NCI-H1105 (cell line): ENCODE data around the gene THAP2.
"Not testable (repeated sequence)": the region's sequence is repeated elsewhere in the genome, so short reads cannot be mapped to it uniquely, and the experiment has no call there.

Experiments used
- DNase-seq: peaks from one replicate; lab custom pipeline; 2025; lab: John Stamatoyannopoulos, UW

Gene THAP2

DNA sequence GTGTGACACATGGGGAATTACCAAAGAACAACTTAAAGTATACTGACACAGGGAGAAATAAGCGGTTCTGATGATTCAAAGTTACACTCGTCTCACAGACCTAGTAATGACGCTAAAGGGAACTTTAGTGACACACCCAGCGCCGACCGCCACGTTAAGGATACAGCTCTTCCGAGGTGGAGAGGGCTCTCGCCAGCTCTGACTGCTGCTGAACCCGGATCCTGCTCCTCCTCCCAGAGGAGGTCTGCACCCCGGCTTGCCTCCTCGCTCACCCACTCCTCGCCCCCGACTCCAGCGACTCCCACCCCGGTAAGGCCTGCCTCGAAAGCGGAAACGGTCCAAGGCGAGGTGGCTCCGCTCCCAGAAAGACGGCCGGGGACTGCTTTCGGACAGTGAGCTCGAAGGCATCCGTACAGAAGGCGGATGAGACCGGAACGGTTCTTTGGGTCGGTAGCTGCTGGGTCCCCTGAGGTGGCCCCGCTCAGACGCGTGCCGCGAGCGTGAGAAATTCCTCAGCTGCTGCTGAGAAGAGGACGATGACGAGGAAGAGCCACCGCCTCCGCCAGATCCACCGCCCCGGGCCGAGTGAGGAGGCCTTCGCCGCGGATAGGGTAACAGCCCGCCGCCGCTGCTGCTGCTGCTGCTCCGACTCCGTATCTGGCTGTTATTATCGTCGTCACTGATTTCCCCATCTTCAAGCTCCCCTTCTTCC, 1.1 kb upstream of the THAP2 start:
- DNase-seq = peak; percentile 12

DNA sequence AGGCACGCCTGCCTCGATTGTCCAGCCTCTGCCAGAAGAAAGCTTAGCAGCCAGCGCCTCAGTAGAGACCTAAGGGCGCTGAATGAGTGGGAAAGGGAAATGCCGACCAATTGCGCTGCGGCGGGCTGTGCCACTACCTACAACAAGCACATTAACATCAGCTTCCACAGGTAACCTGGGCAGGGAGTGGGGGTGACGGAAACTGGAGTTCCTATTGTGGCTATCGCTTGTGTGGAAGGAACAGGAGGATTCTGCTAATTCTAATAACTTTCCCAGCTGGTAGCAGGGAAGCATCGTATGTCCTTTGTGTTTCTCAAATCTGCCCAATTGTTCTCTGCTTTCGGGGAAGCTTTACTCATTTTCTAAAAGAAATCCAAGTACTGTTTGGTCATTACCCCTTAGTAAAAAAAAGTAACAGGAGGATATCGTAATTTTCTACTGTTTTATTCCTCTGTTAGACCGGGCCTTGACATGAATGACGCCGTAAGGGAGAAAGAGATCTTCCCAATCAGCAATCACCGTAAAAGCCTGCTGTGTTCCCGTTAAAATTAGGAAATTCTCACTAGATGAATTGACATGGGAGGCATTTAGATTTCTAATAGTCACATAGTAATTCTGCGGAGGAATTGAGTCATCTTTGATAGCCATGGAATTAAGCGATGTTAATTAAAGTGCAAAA, 449 bp downstream of the THAP2 start:
- DNase-seq = peak; percentile 65

DNA sequence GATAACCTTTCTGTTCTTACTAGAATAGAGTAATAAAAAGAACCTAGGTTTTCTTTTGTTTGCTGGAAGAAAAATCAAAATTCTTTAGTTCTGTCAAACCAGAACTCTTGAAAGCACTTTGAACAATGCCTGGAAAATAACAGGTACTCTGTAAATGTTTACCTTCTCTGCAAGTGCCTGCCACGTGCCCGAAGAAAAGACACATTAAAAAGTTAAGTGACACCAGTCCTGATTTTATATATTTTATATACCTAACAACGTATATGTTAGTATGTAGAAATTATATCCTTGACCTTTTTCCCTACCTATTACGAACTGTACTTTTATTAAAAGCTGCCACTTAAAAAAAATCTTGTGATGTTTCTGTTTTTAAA, 976 bp downstream of the THAP2 start:
- no peak for DNase-seq

DNA sequence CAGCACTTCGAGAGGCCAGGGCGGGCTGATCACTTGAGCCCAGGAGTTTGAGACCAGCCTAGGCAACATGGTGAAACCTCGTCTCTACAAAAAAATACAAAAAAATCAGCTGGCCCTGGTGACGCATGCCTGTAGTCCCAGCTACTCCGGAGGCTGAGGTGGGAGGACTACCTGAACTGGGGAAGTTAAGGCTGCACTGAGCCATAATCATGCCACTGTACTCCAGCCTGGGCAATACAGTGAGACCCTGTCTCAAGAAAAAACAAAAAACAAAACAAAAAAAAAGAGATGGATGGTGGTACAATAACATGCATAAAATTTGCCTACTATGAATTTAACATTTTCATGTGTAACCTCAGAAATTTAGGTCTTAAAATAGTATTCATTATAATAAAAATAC, 2.2 kb downstream of the THAP2 start:
- DNase-seq = no peak

DNA sequence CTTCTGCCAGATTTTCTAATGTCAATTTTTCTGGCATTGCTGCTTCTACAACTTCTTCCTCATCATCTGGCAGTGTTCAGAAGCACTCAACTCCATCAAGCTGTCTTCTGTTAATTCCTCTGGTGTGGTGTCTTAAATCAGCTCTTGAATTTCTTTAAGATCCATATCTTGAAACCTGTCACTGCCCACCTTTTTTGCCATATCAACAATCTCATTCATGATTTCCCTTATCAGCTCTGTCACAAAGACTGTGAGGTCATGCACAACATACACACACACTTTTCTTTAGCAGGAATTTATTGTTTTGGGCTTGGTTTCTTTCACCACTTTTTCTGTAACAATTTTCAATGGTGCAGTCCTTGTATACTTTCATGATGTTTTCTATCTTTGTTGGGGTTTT, 7.2 kb downstream of the THAP2 start:
- no peak for DNase-seq

DNA sequence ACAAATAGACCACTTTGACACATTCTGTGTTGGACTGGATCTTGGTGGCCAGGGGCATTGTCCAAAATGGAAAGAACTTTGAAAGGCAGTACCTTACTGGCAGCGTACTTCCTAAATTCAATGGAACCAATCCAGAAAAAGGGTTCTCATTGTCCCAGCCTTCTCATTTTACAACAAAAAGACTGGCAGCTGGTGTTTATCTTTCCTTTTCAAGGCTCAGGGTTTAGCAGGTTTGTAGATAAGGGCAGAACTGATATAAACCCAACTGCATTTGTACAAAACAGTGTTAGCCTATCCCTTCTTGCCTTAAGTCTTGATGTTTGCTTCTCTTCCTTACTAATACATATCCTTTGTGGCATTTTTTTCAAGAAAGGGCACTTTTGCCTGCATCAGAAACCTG, 7.7 kb downstream of the THAP2 start:
- peak; percentile 5 for DNase-seq

DNA sequence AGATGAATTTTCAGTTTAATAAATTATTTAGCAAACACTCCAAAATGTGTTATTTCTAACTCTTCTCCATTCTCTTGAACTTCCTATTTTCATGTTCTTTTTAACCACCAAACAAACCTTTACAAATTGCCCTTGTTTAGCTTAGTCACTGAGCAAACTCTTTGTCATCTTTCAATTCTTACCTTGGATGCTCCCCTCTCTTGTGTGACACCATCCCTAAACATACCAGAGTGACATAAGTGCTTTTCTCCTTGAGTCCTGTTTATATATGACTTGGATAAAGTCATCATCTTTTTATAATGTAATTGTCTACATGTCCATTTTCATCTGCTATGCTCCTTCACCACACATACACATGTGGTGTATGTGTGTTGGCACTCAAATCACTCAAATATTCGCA, 18.4 kb downstream of the THAP2 start:
- no peak for DNase-seq

DNA sequence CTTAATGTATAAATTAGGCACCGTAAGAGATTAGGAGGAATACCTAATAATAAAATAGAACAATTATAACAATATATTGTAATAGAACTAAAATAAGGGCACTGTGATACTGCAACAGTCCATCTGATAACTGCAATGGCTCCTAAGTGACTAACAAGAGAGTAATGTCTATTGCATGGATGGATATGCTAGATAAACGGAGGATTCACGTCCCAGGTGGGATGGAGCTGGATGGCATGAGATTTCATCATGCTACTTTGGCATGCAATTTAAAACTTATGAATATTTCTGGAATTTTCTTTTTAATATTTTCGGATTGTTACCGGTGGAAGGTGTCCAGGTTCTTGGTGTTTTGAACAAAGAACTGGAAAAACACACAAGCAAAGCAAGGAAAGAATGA, 19.5 kb downstream of the THAP2 start:
- no peak for DNase-seq

DNA sequence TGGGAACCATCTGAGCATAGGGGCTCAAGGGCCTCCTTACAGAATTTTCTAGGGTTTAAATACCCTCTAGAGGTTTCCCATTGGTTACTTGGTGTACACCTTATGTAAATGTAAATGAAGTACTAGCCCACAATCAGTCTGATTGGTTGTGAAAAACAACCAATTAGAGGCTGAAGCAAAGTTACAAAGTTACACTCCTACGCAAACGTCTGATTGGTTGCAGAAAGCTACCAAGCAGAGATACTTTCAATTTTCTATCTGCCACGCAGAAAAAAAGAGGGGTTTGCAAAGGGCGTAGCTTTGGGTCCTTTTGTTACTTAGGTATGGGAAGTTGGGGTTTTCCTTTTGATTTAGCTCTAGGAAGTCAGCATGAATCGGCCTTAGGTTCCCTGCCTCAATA, 20.0 kb downstream of the THAP2 start:
- no peak for DNase-seq

DNA sequence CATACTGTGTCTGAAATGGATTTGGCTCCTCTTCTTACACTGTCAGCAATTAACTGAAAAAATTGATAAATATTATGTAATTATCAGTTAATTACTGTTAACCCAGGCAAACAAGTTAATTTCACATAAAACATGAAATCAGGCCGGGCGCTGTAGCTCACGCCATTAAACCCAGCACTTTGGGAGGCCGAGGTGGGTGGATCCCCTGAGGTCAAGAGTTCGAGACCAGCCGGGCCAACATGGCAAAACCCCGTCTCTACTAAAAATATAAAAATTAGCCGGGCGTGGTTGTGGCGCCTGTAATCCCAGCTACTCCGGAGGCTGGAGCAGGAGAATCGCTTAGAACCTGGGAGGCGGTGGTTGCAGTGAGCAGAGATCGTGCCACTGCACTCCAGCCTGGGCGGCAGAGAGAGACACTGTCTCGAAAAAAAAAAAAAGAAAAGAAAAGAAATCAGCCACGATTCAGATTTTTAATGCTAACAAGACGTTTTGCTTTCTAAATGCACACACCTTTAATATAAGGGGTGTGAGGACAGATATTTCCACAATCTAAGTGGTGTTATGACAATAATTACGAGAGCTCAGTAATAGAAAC, 21.3 kb downstream of the THAP2 start:
- DNase-seq = no peak

DNA sequence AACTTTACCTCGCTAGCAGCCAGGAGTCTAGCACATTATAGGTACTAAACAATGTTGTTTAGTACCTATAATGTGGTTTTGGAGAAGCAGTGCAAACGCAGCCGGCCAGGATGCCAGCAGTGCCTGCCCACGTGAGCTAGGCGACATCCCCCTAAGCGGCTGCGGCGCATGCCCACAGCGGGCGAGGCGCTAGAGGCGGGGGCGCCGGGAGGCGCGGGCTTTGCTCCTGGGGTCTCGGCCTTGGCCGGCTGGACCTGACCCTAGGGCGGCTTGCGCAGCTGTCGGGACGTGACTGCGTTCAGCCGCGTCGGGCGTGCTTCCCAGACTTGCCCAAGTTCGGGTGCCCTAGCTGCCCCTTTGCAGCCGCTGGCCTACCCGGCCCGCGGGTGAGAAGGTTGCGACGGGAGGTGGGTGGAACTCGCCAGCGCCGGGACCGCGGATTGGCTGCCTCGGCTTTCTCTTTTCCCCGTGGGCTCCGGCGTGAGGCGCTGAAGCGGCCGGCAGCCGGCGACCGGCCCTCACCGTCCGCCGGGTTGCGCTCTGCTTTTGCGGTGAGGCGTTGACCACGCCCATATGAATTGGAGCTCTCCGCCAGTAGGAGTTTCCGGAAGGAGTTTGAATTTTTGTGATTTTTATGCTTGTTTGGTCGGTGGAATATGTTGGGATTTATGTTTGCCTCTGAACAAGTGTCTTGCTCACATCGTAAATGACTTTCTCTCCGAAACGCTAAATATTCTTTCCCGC, 22.0 kb downstream of the THAP2 start, which contains the start of gene TMEM19:
Gene TMEM19, plus strand, starts transcription at position 169 of the 744 bp plus-strand sequence. CDS start 599 bp downstream, outside the sequence.
- DNase-seq = peak; percentile 84

DNA sequence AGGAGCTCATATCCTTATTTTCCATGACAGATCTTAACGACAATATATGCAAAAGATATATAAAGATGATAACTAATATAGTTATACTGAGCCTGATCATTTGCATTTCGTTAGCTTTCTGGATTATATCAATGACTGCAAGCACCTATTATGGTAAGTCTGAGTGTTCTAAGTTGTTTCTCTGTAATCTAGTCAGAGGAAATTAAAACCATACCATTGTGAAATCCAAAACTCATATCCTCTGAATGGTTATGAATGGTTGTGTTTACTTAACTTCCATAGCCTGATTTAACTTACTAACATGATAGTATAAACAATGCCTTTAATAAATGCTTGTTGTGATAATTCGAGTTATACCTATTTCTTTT, 22.5 kb downstream of the THAP2 start:
- no peak for DNase-seq

DNA sequence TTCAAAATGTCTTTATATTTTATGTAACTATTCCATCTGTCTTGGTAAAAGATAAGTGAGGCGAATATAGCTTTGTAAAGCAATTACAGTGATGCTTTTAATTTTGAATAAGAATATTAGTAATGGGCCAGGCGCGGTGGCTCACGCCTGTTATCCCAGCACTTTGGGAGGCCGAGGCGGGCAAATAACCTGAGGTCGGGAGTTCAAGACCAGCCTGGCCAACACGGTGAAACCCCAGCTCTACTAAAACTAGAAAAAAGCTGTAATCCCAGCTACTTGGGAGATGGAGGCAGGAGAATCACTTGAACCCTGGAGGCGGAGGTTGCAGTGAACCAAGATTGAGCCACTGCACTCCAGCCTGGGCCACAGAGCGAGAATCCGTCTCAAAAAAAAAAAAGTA, 23.1 kb downstream of the THAP2 start:
- DNase-seq = not testable (repeated sequence)

DNA sequence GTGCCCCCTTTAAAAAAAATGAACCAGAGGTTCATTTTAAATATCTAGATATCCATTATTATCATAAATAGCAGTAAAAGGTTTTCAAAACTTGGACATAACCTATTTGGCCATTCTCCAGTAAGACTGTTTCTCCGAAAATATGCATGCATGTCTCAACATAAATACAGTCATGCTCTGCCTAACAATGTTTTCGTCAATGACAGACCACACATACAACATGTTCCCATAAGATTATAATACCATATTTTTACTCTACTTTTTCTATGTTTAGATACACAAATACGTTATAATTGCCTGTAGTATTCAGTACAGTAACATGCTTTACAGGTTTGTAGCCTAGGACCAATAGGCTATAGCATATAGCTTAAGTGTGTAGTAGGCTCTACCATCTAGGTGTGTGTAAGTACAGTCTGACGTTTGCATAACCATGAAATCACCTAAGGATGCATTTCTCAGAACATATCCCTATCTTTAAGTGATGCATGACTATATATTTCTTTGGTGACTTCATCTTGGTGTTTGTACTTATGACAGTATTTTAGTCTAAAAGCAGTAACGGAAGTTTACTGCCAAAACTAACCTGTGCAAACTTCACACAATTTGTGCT, 25.0 kb downstream of the THAP2 start:
- DNase-seq = no peak

DNA sequence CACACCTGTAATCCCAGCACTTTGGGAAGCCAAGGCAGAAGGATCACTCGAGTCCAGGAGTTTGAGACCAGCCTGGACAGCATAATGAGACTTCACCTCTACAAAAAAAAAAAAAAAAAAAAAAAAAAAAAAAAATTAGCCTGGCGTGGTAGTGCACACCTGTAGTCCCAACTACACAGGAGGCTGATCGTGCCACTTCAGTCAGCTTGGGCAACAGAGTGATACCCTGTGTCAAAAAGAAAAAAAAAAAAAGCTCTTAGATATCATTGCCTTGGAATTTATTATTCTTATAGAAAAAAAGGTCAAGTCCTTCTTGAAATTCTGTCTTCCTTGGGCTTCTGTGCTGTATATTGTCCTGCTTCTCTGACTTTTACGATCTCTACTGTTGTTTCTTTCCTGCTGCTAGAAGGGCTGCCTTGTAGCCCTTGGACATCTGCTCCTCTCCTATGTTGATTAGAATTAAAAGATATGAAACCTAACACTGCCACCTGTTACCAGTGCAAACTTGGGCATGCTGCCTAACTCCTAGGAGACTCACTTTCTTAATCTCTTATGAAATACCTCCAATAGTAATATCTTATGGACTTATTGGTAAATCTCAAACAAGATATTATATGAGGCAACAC, 27.5 kb downstream of the THAP2 start:
- DNase-seq = peak; percentile 30

DNA sequence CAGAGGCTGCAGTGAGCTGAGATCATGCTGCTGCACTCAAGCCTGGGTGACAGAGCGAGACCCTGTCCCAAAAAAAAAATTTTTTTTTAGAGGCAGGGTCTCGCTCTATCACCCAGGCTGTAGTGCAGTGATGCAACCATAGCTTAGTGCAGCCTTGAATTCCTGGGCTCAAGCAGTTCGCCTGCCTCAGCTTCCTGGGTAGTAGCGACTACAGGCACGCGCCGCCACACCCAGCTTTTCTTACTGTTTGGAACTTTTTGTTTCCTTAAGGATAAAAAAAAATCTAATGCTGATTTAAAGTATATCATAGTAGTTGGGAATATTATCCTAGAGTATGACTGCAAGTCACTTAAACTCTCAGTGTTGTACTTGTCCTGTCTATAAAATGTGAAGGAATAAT, 29.0 kb downstream of the THAP2 start:
- no peak for DNase-seq

DNA sequence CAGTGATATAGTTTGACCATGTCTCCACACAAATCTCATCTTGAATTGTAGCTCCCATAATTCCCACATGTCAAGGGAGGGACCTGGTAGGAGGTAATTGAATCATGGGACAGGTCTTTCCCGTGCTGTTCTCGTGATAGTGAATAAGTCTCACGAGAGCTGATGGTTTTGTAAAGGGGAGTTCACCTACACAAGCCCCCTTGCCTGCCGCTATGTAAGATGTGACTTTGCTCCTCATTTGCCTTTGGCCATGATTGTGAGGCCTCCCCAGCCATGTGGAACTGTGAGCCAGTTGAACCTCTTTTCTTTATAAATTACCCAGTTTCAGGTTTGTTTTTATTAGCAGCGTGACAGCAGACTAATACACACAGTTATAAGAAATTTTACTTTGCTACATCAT, 29.6 kb downstream of the THAP2 start:
- not testable (repeated sequence) for DNase-seq

DNA sequence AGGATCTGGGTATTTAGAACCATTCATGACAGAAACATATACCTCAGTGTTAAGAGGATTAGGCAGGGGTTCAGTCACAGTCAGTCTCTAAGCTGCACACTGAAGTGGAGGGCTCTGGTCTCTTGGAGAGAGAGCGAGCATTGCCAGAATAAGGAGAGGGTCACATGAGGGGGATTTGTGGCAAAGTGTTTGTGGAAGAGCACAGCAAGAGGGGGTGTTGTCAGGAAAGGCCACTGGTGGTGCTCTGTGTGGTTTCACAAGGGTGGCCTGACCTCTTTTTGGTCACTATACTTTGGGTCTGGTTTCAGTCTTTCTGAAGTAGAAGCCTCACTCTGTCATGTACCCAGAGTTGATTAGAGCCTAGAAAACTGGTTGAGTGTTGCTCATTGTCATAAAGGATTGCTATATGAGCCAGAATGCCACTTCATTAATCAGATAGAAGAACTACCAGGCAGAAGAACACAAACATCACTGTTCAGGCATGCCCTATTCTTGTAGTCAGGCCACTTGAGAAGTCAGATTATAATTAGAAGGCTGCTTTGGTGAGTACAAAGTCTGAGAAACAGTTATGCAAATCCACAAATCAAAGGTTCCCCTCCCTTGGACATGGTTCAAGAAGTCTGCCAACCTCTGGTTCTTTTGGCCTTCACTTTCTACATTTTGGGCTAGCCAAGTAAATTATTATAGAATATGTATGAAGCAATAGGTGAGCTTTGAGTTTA, 30.2 kb downstream of the THAP2 start:
- DNase-seq = peak; percentile 30

DNA sequence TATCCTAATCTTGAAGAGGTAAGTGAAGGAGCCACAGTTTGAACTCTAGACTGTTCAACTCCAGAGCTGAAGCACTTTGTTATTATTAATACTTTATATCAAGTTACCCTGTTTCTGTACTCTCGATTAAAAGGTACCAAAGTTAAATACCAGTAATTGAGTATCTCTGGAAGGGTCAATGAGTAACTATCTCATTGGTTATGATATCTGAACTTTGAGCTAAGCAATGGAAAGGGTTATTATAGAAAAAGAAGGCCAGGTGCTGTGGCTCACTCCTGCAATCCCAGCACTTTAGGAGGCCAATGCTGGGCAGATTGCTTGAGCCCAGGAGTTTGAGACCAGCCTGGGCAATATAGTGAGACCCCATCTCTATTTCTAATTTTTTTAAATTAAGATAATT, 31.7 kb downstream of the THAP2 start:
- DNase-seq = no peak

DNA sequence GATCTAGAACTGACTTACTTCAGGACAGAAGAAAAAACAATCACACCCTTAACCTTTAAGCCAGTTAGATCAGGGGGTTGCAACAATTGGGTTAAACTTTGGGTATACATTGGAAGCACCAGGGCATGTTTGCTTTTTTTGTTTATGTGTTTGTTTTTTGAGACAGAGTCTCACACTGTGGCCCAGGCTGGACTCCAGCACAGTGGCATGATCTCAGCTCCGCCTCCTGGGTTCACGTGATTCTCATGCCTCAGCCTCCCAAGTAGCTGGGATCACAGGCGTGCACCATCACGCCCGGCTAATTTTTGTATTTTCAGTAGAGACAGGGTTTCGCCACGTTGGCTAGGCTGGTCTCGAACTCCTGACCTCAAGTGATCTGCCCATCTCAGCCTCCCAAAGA, 38.1 kb downstream of the THAP2 start:
- not testable (repeated sequence) for DNase-seq

DNA sequence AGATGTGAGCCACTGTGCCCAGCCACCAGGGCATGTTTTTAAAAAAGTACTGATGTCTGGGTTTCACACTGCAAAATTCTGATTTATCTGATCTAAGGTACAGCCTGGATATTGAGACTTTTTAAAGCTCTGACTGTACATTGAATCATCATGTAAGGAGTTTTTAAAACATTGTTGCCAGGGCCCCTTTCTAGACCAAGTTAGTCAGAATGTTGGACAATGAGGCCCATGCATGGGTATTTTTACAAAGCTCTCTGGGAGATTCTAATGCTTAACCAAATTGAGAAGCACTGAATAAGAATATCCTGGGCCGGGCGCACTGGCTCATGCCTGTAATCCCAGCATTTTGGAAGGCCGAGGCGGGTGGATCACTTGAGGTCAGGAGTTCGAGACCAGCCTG, 38.5 kb downstream of the THAP2 start:
- DNase-seq = no peak
